Measurements from ENCODE around the gene ATP6V1B1. TPM values are rescaled to one million over a fixed set of nuclear protein-coding genes. Genes with fewer than 3 reads are reported as not detected.

ATP6V1B1 gene
- total and polyA plus RNA-seq, 2 of the 4 experiments (the other 2 are of a cell fraction) = 1.3 TPM; not detected in 1

- TF ChIP-seq RFX5 (IDR thresholded peaks at IDR 0.05; ENCODE audit: low read depth, low read length) = no peak
Observed at GRCh38 chr2:70947556-70948184, 12.0 kb downstream of the ATP6V1B1 start (continued).

DNA sequence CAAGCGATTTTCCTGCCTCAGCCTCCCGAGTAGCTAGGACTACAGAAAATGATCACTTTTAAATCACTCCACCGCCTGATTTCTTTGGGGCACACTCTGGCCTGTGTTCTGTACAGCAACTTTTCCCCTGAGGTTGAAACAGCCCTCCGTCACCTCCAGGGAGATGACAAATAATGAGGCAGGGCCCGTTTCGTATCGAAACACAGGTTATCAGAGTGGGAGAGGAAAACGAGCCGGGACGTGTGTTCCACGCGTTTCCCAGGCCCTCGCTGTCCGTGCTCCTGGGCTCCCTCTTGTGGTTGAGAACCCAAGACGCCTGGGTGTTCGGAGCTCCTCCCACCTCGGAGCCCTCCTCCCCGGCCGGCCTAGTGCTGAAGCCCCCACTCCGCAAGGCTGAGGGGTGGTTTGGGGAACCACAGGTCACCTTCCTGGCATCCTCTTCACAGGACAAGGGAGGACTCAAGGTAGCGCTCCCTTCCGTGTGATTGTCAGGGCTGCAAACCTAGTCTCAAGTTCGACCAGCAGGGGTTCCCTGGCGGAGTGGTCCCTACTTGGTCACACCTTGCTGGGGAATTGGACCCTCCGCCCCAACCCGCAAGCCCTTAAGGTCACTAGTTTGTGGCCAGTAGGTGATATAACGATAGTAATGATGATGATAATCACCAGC lies 12.8 kb downstream of the ATP6V1B1 start:
- H3K18ac ChIP-seq (ENCODE audit: low read depth, low read length) = no peak overlapping the region
- H2BK120ac ChIP-seq (ENCODE audit: low read depth, low read length) = no peak overlapping the region
- H3K4me2 ChIP-seq (ENCODE audit: low read depth, low read length) = peak overlapping the region; percentile 92
- H4K20me1 ChIP-seq (ENCODE audit: insufficient read depth, low read length) = no peaks in the 10 kb centered on the region
- no peaks in the 10 kb centered on the region for H3K27me3 ChIP-seq (ENCODE audit: control insufficient read depth, insufficient read depth, low read length)
- H3K9me3 ChIP-seq (ENCODE audit: control insufficient read depth, insufficient read depth, low read length) = no peaks in the 10 kb centered on the region
- H3K4me3 ChIP-seq (ENCODE audit: insufficient read depth, low read depth, low read length) = peak overlapping the region; percentile 37; the same call in 1 of the 2 replicates
- H2AK5ac ChIP-seq (ENCODE audit: low read depth, low read length) = no peak overlapping the region
- H3K14ac ChIP-seq (replicated peaks; ENCODE audit: low read depth, low read length) = no peak overlapping the region
- intact Hi-C loops (cut with micrococcal nuclease) (loop anchor here (1.0 kb wide), 2 partner anchors 86 to 159 kb away; no protein-coding TSS in a partner anchor), dilution Hi-C loops (cut with HindIII; ENCODE audit: low sequenced_read_pairs, unreplicated experiment) (no loop called here), in situ Hi-C loops (cut with MboI; ENCODE audit: low sequenced_read_pairs) (loop anchor here (5.0 kb wide), 1 partner anchor 81 kb away; no protein-coding TSS in a partner anchor)
- no CpG with 5 or more reads among the region's 27 CpGs for WGBS, 2 experiments (ENCODE audit: extremely low coverage in 2 of 2, insufficient read length in 1 of 2)
- no TSS peak for BruUV-seq (replicated peaks)
- no peak overlapping the region for H4K91ac ChIP-seq (ENCODE audit: insufficient read depth, low read depth, low read length)
- H2BK20ac ChIP-seq (ENCODE audit: low read depth, low read length) = no peak overlapping the region
- H3K4ac ChIP-seq (ENCODE audit: low read depth, low read length) = 0 out of 2 replicates have a peak overlapping the region, but pooled peaks have one; percentile 48
- H3K4me1 ChIP-seq (ENCODE audit: control insufficient read depth, insufficient read depth, low read length) = peaks cover 4% of the 10 kb centered on the region
- TF ChIP-seq MXI1 (IDR thresholded peaks at IDR 0.05; ENCODE audit: borderline replicate concordance, low read depth, low read length) (peak; percentile 38; the same call in 1 of the 2 replicates), RAD21 (IDR thresholded peaks at IDR 0.05; ENCODE audit: low read length) (peak; percentile 50), NFE2L2 (IDR thresholded peaks at IDR 0.05; ENCODE audit: low read depth, low read length) (no peak), CTCF (conservative IDR thresholded peaks at IDR 0.05; ENCODE audit: low read depth, low read length) (peak; percentile 78), RCOR1 (IDR thresholded peaks at IDR 0.05; ENCODE audit: insufficient replicate concordance, low read length) (no peak), SMC3 (IDR thresholded peaks at IDR 0.05; ENCODE audit: low read depth, low read length) (peak; percentile 64), MAZ (IDR thresholded peaks at IDR 0.05; ENCODE audit: borderline replicate concordance, low read depth, low read length) (peak; percentile 43; the same call in 1 of the 2 replicates)
- H3K9ac ChIP-seq (ENCODE audit: low read depth, low read length) = peak overlapping the region; percentile 71
- peaks cover 7% of the 10 kb centered on the region; the same call in 1 of the 2 replicates for H3K9me1 ChIP-seq (ENCODE audit: insufficient read depth, low read length)
- peak overlapping the region; percentile 41; the same call in 1 of the 2 replicates for H3K23ac ChIP-seq (ENCODE audit: low read depth, low read length)
- H2BK15ac ChIP-seq (ENCODE audit: low read depth, low read length) = no peak overlapping the region; the same call in 2 of the 3 replicates
- ChIA-PET CTCF (interaction anchor here (0.6 to 2.1 kb wide), 27 partner anchors 9 to 645 kb away, joined by 3 to 22 read pairs (median 6); partner anchors contain the start of gene ANKRD53), POLR2A (ENCODE audit: unreplicated experiment) (no interaction called here)
- H3K79me1 ChIP-seq (ENCODE audit: low read depth in 1 of 2, low read length in 2 of 2) = 0 out of 4 replicates have a peak, but pooled peaks cover 0 to 4% of the 10 kb centered on the region in 2 experiments
- H3K36me3 ChIP-seq (ENCODE audit: control insufficient read depth, insufficient read depth, low read length) = no peaks in the 10 kb centered on the region
- H2AK9ac ChIP-seq (replicated peaks; ENCODE audit: low read depth, low read length, poor library complexity) = peak overlapping the region; percentile 91
- no peak overlapping the region for H2BK5ac ChIP-seq (ENCODE audit: low read depth, low read length, poor library complexity, severe bottlenecking)
- H3K56ac ChIP-seq (ENCODE audit: extremely low read depth, insufficient read depth, low read length) = no peak overlapping the region
- DNase-seq = peak; percentile 71
- H2AFZ ChIP-seq (replicated peaks; ENCODE audit: low read length, poor library complexity) = peak overlapping the region; percentile 97
- peak overlapping the region; percentile 54 to 92 for H4K8ac ChIP-seq (ENCODE audit: low read depth in 2 of 2, low read length in 2 of 2)
- peak; percentile 96 for ATAC-seq (ENCODE audit: low read depth)
- H3K27ac ChIP-seq (ENCODE audit: insufficient read depth, low read length) = no peak overlapping the region
- H4K5ac ChIP-seq (ENCODE audit: low read depth, low read length) = no peak overlapping the region

All from IMR-90 (cell line).